ENCODE results near the gene TAS2R39.

- TF ChIP-seq, protein P1, sequence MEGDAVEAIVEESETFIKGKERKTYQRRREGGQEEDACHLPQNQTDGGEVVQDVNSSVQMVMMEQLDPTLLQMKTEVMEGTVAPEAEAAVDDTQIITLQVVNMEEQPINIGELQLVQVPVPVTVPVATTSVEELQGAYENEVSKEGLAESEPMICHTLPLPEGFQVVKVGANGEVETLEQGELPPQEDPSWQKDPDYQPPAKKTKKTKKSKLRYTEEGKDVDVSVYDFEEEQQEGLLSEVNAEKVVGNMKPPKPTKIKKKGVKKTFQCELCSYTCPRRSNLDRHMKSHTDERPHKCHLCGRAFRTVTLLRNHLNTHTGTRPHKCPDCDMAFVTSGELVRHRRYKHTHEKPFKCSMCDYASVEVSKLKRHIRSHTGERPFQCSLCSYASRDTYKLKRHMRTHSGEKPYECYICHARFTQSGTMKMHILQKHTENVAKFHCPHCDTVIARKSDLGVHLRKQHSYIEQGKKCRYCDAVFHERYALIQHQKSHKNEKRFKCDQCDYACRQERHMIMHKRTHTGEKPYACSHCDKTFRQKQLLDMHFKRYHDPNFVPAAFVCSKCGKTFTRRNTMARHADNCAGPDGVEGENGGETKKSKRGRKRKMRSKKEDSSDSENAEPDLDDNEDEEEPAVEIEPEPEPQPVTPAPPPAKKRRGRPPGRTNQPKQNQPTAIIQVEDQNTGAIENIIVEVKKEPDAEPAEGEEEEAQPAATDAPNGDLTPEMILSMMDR (IDR thresholded peaks at IDR 0.05) = no peak
- TF ChIP-seq POLR2A (IDR thresholded peaks at IDR 0.05) (no peak), POLR2AphosphoS5 (IDR thresholded peaks at IDR 0.05) (no peak)
These were observed 5.8 kb downstream of the TAS2R39 start for GRCh38 chr7:143188994-143189393.

All from sigmoid colon (tissue), 4 donors.